Spleen (tissue), 3 donors: ENCODE data around the gene ASTL.

Source experiments
- POLR2A ChIP-seq, 3 donors: fragments of 450-650 bp; IDR thresholded peaks; one replicate each; pipeline ENCODE4 v1.5.1; 2017; ENCODE audit warnings: antibody characterized with exemption in 3 of 3, mild to moderate bottlenecking in 1 of 3
- POLR2AphosphoS5 ChIP-seq, 3 donors: sonication (generic); formaldehyde crosslinking; IDR thresholded peaks; one replicate each; pipeline ENCODE4 v1.5.1; 2017; ENCODE audit warnings: antibody characterized with exemption in 3 of 3

GRCh38 chr2:96176661-96177060 lies 38.4 kb upstream of the ASTL start:
- no peak for TF ChIP-seq POLR2AphosphoS5 (IDR thresholded peaks at IDR 0.05)
- TF ChIP-seq POLR2A (IDR thresholded peaks at IDR 0.05): no peak
